Measurements from ENCODE around the gene RAMAC.

DNA sequence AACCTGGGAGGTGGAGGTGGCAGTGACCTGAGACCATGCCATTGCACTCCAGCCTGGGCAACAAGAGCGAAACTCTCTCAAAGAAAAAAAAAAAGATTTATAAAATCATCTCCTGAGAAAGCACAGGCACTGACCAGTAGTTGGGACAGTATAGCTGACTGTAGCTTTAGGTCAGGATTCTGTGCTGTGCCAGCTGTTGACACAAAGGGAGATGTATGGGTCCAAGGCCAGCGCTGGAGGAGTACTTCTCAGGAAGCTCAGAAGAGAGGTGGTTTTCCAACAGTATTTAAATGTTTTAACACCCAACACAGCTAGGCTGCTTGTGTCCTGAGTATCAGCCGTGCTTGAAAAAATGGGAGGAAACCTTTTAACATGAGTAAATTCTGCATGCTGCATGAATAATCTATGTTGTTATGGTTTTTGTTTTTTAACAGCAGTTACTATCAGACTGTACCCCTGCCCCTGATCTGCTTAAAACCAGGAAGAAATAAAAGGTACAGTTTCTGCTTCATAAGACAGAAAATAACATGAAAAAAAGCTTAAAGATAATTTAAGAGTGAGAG is 6.5 kb downstream of the RAMAC start:
- TF ChIP-seq, protein P1, sequence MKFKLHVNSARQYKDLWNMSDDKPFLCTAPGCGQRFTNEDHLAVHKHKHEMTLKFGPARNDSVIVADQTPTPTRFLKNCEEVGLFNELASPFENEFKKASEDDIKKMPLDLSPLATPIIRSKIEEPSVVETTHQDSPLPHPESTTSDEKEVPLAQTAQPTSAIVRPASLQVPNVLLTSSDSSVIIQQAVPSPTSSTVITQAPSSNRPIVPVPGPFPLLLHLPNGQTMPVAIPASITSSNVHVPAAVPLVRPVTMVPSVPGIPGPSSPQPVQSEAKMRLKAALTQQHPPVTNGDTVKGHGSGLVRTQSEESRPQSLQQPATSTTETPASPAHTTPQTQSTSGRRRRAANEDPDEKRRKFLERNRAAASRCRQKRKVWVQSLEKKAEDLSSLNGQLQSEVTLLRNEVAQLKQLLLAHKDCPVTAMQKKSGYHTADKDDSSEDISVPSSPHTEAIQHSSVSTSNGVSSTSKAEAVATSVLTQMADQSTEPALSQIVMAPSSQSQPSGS (IDR thresholded peaks at IDR 0.05; ENCODE audit: low read length), result no peak
- TF ChIP-seq SMC3 (IDR thresholded peaks at IDR 0.05; ENCODE audit: borderline replicate concordance, low read length) (no peak), FOXM1 (IDR thresholded peaks at IDR 0.05; ENCODE audit: low read depth, low read length) (no peak), SUZ12 (IDR thresholded peaks at IDR 0.05; ENCODE audit: unreplicated experiment) (no peak), PRDM15 (CRISPR knock-in tag; IDR thresholded peaks at IDR 0.05) (no peak), ZNF384 (IDR thresholded peaks at IDR 0.05; ENCODE audit: borderline replicate concordance, low read depth, low read length) (no peak), HDAC2 (IDR thresholded peaks at IDR 0.05) (no peak), POLR2AphosphoS5 (IDR thresholded peaks at IDR 0.05; ENCODE audit: low read length) (no peak)
- TF ChIP-seq, protein P2, sequence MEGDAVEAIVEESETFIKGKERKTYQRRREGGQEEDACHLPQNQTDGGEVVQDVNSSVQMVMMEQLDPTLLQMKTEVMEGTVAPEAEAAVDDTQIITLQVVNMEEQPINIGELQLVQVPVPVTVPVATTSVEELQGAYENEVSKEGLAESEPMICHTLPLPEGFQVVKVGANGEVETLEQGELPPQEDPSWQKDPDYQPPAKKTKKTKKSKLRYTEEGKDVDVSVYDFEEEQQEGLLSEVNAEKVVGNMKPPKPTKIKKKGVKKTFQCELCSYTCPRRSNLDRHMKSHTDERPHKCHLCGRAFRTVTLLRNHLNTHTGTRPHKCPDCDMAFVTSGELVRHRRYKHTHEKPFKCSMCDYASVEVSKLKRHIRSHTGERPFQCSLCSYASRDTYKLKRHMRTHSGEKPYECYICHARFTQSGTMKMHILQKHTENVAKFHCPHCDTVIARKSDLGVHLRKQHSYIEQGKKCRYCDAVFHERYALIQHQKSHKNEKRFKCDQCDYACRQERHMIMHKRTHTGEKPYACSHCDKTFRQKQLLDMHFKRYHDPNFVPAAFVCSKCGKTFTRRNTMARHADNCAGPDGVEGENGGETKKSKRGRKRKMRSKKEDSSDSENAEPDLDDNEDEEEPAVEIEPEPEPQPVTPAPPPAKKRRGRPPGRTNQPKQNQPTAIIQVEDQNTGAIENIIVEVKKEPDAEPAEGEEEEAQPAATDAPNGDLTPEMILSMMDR (IDR thresholded peaks at IDR 0.05 in 2 of 3, conservative IDR thresholded peaks at IDR 0.05 in 1 of 3; ENCODE audit: control insufficient read depth in 2 of 3, extremely low read depth in 1 of 3, insufficient read depth in 1 of 3, low read depth in 3 of 3, low read length in 3 of 3), result no peak
